ENCODE measurements around the gene NF2.
"Not testable (repeated sequence)": the region's sequence is repeated elsewhere in the genome, so short reads cannot be mapped to it uniquely, and the experiment has no call there.

Gene NF2

GRCh38 chr22:29603358-29604075, at the start of gene NF2:
Gene NF2 (plus strand): TSS chr22:29603633. CDS start chr22:29603999, 366 bp downstream.
- H3K27me3 ChIP-seq (replicated peaks), result no peaks in the 10 kb centered on the region
- H3K27ac ChIP-seq, result peak within 1 kb of the TSS; percentile 77
- DNase-seq, result peak; percentile 99
- peak within 1 kb of the TSS; percentile 78 for H3K4me3 ChIP-seq (ENCODE audit: low read depth, low read length)
- no peak for TF ChIP-seq CTCF (IDR thresholded peaks at IDR 0.05; ENCODE audit: low read depth, low read length, missing control alignments)
- in situ Hi-C loops (cut with HindIII; ENCODE audit: low pct_ligation_motif_present, low sequenced_read_pairs), result no loop called here
- H3K36me3 ChIP-seq (replicated peaks), result peaks cover 3% of the 10 kb centered on the region

GRCh38 chr22:29555065-29555644, 48.3 kb upstream of the NF2 start:
- DNase-seq, result no peak
- peaks cover 30% of the 10 kb centered on the region for H3K36me3 ChIP-seq (replicated peaks)
- in situ Hi-C loops (cut with HindIII; ENCODE audit: low pct_ligation_motif_present, low sequenced_read_pairs), result no loop called here

DNA sequence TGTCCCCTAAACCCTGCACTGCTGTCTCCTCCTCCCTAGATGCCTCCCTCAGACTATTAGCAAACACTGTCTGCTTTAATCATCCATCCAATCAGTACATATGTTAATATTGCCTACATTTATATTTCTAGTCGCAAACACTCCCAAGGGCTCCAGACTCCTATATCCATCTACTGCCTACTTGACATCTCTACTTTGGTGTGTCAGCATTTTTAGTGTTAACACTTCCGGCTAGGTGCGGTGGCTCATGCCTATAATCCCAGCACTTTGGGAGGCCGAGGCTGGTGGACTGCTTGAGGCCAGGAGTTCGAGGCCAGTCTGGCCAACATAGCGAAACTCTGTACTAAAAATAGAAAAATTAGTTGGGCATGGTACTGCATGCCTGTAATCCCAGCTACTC, 44.4 kb upstream of the NF2 start:
- no peak for TF ChIP-seq CTCF (IDR thresholded peaks at IDR 0.05; ENCODE audit: low read depth, low read length, missing control alignments)
- DNase-seq, result no peak
- Histone ChIP-seq H3K27ac (no peak overlapping the region), H3K36me3 (replicated peaks) (peaks cover 49% of the 10 kb centered on the region), H3K4me3 (ENCODE audit: low read depth, low read length) (no peak overlapping the region), H3K27me3 (replicated peaks) (no peaks in the 10 kb centered on the region)
- in situ Hi-C loops (cut with HindIII; ENCODE audit: low pct_ligation_motif_present, low sequenced_read_pairs), result no loop called here

More at GRCh38 chr22:29555065-29555644, 48.3 kb upstream of the NF2 start:
- TF ChIP-seq CTCF (IDR thresholded peaks at IDR 0.05; ENCODE audit: low read depth, low read length, missing control alignments), result no peak
- no peak overlapping the region for H3K27ac ChIP-seq
- no peaks in the 10 kb centered on the region for H3K27me3 ChIP-seq (replicated peaks)
- H3K4me3 ChIP-seq (ENCODE audit: low read depth, low read length), result no peak overlapping the region

DNA sequence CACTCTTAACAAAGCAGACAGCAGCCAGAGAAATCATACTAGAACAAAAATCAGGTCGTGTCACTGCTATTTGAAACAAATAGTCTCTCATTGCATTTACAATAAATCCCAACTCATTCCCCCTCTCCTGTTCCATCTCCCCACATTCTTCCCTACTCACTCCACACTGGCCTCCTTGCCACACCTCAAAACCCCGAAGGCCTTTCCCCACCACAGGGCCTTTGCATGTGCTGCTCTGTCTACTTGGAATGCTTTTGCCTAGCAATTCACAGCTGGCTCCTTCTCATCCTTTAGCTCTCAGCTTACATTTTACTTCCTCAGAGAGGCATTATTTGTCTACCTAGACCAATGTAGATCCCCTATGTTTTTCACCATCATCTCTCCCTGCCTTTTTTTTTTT, 43.6 kb upstream of the NF2 start:
- Histone ChIP-seq H3K4me3 (ENCODE audit: low read depth, low read length) (no peak overlapping the region), H3K36me3 (replicated peaks) (peaks cover 47% of the 10 kb centered on the region), H3K27me3 (replicated peaks) (no peaks in the 10 kb centered on the region), H3K27ac (no peak overlapping the region)
- DNase-seq, result no peak
- TF ChIP-seq CTCF (IDR thresholded peaks at IDR 0.05; ENCODE audit: low read depth, low read length, missing control alignments), result no peak
- in situ Hi-C loops (cut with HindIII; ENCODE audit: low pct_ligation_motif_present, low sequenced_read_pairs), result no loop called here

DNA sequence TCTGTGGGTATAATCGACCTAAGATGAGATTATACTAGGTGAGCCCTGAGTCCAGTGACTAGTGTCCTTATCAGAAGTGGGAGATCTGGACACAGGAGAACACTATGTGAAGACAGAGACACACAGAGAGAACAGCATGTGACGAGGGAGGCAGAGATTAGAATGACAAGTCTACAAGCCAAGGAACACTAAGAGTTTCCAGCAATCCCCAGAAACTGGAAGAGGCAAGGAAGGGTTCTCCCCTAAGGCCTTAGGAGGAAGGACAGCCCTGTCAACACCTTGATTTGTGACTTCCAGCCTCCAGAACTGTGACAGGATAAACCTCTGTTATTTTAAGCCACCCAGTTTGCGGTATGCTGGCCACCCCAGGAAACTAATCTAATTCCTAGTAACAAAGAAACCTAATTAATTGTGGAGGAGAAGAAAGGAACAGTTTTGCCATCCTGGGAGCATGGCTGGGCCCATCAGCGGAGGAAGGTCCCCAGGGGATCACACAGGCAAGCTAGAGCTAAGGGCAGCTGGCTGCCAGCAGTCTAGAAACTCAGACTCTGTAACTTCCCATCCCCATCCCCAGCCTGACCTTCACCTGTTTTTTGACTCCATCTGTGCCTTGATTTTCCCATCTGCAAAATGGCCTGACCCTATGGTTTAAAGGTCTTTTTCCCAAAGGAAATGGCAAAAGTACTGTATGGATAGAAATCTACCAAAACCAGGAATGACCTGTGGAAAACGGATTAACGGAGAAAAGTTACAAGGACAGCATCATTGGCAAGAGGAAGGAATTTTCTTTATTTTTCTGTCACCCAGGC, 39.6 kb upstream of the NF2 start:
- no peak overlapping the region for H3K4me3 ChIP-seq (ENCODE audit: low read depth, low read length)
- H3K36me3 ChIP-seq (replicated peaks), result peaks cover 31% of the 10 kb centered on the region
- no peak for TF ChIP-seq CTCF (IDR thresholded peaks at IDR 0.05; ENCODE audit: low read depth, low read length, missing control alignments)
- in situ Hi-C loops (cut with HindIII; ENCODE audit: low pct_ligation_motif_present, low sequenced_read_pairs), result no loop called here
- H3K27ac ChIP-seq, result no peak overlapping the region
- DNase-seq, result no peak
- no peaks in the 10 kb centered on the region for H3K27me3 ChIP-seq (replicated peaks)

DNA sequence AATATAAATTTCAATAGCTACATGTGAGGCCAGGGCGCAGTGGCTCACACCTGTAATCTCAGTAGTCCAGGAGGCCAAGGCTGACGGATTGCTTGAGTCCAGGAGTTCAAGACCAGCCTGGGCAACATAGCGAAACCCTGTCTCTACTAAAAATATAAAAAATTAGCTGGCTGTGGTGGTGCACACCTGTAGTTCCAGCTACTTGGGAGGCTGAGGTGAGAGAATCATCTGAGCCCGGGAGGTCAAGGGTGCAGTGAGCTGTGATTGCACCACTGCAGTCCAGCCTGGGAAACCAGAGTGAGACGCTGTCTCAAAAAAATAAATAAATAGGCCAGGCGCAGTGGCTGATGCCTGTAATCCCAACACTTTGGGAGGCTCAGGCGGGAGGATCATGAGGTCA, 36.9 kb upstream of the NF2 start:
- H3K27ac ChIP-seq; H3K4me3 ChIP-seq (ENCODE audit: low read depth, low read length); in situ Hi-C loops (cut with HindIII; ENCODE audit: low pct_ligation_motif_present, low sequenced_read_pairs); H3K27me3 ChIP-seq (replicated peaks); DNase-seq: not testable (repeated sequence)
- H3K36me3 ChIP-seq (replicated peaks), result peaks cover 20% of the 10 kb centered on the region

Data from brain microvascular endothelial cell (primary cell).